Measurements from ENCODE around the gene ATG13.

- TF ChIP-seq, protein P1, sequence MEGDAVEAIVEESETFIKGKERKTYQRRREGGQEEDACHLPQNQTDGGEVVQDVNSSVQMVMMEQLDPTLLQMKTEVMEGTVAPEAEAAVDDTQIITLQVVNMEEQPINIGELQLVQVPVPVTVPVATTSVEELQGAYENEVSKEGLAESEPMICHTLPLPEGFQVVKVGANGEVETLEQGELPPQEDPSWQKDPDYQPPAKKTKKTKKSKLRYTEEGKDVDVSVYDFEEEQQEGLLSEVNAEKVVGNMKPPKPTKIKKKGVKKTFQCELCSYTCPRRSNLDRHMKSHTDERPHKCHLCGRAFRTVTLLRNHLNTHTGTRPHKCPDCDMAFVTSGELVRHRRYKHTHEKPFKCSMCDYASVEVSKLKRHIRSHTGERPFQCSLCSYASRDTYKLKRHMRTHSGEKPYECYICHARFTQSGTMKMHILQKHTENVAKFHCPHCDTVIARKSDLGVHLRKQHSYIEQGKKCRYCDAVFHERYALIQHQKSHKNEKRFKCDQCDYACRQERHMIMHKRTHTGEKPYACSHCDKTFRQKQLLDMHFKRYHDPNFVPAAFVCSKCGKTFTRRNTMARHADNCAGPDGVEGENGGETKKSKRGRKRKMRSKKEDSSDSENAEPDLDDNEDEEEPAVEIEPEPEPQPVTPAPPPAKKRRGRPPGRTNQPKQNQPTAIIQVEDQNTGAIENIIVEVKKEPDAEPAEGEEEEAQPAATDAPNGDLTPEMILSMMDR (IDR thresholded peaks at IDR 0.05): no peak
- no peak for TF ChIP-seq POLR2A (IDR thresholded peaks at IDR 0.05)
- no peak for TF ChIP-seq POLR2AphosphoS5 (IDR thresholded peaks at IDR 0.05)
- TF ChIP-seq EP300 (IDR thresholded peaks at IDR 0.05): no peak
These were observed 59.8 kb downstream of the ATG13 start for GRCh38 chr11:46677169-46677568.
